ENCODE results near the gene CRYBG1. TPM values are rescaled to one million over a fixed set of nuclear protein-coding genes. Genes with fewer than 3 reads are reported as not detected.
A peak's percentile ranks its signal among the peaks of the same experiment; 100 is the strongest.

Gene CRYBG1
- total RNA-seq, 1 experiment from 2014 or later = 10.7 TPM

DNA sequence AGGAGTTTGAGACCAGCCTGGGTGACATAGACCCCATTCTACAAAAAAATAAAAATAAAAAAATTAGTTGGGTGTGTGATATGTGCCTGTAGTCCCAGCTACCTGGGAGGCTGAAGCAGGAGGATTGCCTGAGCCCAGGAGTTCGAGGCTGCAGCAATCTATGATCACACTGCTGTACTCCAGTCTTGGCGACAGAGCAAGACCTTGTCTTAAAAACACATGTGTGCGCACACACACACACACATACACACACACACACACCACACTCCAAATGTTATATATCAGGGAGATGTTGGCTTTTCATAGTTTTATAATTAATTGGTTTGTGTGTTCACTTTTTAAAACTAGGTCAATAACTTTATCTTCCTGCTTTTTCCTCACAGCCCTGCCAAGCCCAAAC lies 158.2 kb downstream of the CRYBG1 start:
- Histone ChIP-seq H2AFZ (ENCODE audit: low read depth, low read length, poor library complexity, severe bottlenecking) (no peak overlapping the region), H3K4me3 (replicated peaks in 1 of 2; ENCODE audit: low read depth in 1 of 2, low read length in 2 of 2) (no peak overlapping the region), H3K9me3 (ENCODE audit: control insufficient read depth in 1 of 2, insufficient read depth in 1 of 2, low read depth in 1 of 2, low read length in 2 of 2) (no peaks in the 10 kb centered on the region), H3K4me2 (ENCODE audit: low read length) (peak overlapping the region; percentile 60), H3K9ac (ENCODE audit: low read length) (0 out of 2 replicates have a peak overlapping the region, but pooled peaks have one; percentile 3), H3K27ac (ENCODE audit: low read depth, low read length) (no peak overlapping the region), H3K27me3 (ENCODE audit: insufficient read depth, low read length) (no peaks in the 10 kb centered on the region), H3K36me3 (ENCODE audit: control insufficient read depth in 1 of 2, insufficient read depth in 2 of 2, low read length in 2 of 2) (no peaks in the 10 kb centered on the region), H3K4me1 (ENCODE audit: control insufficient read depth in 1 of 2, insufficient read depth in 2 of 2, low read length in 2 of 2) (peaks cover 12 to 28% of the 10 kb centered on the region in 2 experiments), H3K9me2 (ENCODE audit: insufficient read depth) (no peaks in the 10 kb centered on the region), H3K79me2 (ENCODE audit: insufficient read depth, low read length) (no peaks in the 10 kb centered on the region), H4K20me1 (ENCODE audit: insufficient read depth) (no peaks in the 10 kb centered on the region)
- intact Hi-C loops (cut with micrococcal nuclease) = no loop called here
- ChIA-PET CTCF (no interaction called here), POLR2A (no interaction called here), RAD21 (ENCODE audit: low non-redundant PET in 1 of 2, low total read pairs in 2 of 2, uncharacterized antibody in 2 of 2, unreplicated experiment in 2 of 2) (no interaction called here)
- no TSS peak for BruUV-seq (replicated peaks)
- DNase-seq (ENCODE audit: low read depth, low spot score) = no peak
- no peak for TF ChIP-seq ZNF274 (IDR thresholded peaks at IDR 0.05; ENCODE audit: low read depth, low read length)
- TF ChIP-seq EZH2 (IDR thresholded peaks at IDR 0.05) = no peak
- TF ChIP-seq, protein P1, sequence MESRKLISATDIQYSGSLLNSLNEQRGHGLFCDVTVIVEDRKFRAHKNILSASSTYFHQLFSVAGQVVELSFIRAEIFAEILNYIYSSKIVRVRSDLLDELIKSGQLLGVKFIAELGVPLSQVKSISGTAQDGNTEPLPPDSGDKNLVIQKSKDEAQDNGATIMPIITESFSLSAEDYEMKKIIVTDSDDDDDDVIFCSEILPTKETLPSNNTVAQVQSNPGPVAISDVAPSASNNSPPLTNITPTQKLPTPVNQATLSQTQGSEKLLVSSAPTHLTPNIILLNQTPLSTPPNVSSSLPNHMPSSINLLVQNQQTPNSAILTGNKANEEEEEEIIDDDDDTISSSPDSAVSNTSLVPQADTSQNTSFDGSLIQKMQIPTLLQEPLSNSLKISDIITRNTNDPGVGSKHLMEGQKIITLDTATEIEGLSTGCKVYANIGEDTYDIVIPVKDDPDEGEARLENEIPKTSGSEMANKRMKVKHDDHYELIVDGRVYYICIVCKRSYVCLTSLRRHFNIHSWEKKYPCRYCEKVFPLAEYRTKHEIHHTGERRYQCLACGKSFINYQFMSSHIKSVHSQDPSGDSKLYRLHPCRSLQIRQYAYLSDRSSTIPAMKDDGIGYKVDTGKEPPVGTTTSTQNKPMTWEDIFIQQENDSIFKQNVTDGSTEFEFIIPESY (IDR thresholded peaks at IDR 0.05; ENCODE audit: extremely low read depth, insufficient replicate concordance, low read length) = no peak
- no peak for ATAC-seq

- Histone ChIP-seq H2AFZ (ENCODE audit: low read depth, low read length, poor library complexity, severe bottlenecking) (peak overlapping the region; percentile 3), H3K9ac (ENCODE audit: low read length) (peak overlapping the region; percentile 3; the same call in 1 of the 2 replicates), H3K27ac (ENCODE audit: low read depth, low read length) (no peak overlapping the region; the same call in 1 of the 2 replicates), H3K4me3 (replicated peaks in 1 of 2; ENCODE audit: low read depth in 1 of 2, low read length in 2 of 2) (peak overlapping the region in 1 of 2 experiments; percentile 9; a peak in 1 of 4 replicates), H4K20me1 (ENCODE audit: insufficient read depth) (no peaks in the 10 kb centered on the region), H3K36me3 (ENCODE audit: control insufficient read depth in 1 of 2, insufficient read depth in 2 of 2, low read length in 2 of 2) (no peaks in the 10 kb centered on the region), H3K4me1 (ENCODE audit: control insufficient read depth in 1 of 2, insufficient read depth in 2 of 2, low read length in 2 of 2) (peaks cover 12 to 28% of the 10 kb centered on the region in 2 experiments), H3K9me2 (ENCODE audit: insufficient read depth) (no peaks in the 10 kb centered on the region), H3K9me3 (ENCODE audit: control insufficient read depth in 1 of 2, insufficient read depth in 1 of 2, low read depth in 1 of 2, low read length in 2 of 2) (no peaks in the 10 kb centered on the region), H3K27me3 (ENCODE audit: insufficient read depth, low read length) (no peaks in the 10 kb centered on the region), H3K79me2 (ENCODE audit: insufficient read depth, low read length) (no peaks in the 10 kb centered on the region), H3K4me2 (ENCODE audit: low read length) (peak overlapping the region; percentile 60)
- intact Hi-C loops (cut with micrococcal nuclease) = no loop called here
- DNase-seq (ENCODE audit: low read depth, low spot score) (peak; percentile 42), ATAC-seq (peak; percentile 90)
- ChIA-PET RAD21 (ENCODE audit: low non-redundant PET in 1 of 2, low total read pairs in 2 of 2, uncharacterized antibody in 2 of 2, unreplicated experiment in 2 of 2) (no interaction called here), CTCF (no interaction called here), POLR2A (no interaction called here)
- no TSS peak for BruUV-seq (replicated peaks)
- TF ChIP-seq SIN3A (IDR thresholded peaks at IDR 0.05; ENCODE audit: low read depth) = no peak
- no peak; the same call in 1 of the 2 replicates for TF ChIP-seq CBX3 (IDR thresholded peaks at IDR 0.05; ENCODE audit: low read depth)
- TF ChIP-seq ATF3 (IDR thresholded peaks at IDR 0.05) = no peak
- TF ChIP-seq CTCF (IDR thresholded peaks at IDR 0.05 in 2 of 3, conservative IDR thresholded peaks at IDR 0.05 in 1 of 3; ENCODE audit: borderline replicate concordance in 1 of 3, insufficient read depth in 1 of 3, low read depth in 2 of 3, low read length in 2 of 3) = no peak
- TF ChIP-seq YY1 (IDR thresholded peaks at IDR 0.05; ENCODE audit: extremely low read depth, insufficient replicate concordance, low read depth, low read length) = peak; percentile 22
- no peak for TF ChIP-seq ZFX (IDR thresholded peaks at IDR 0.05)
- no peak for TF ChIP-seq EZH2phosphoT487 (IDR thresholded peaks at IDR 0.05; ENCODE audit: borderline replicate concordance)
- no peak for TF ChIP-seq SRF (IDR thresholded peaks at IDR 0.05; ENCODE audit: low read depth)
- no peak for TF ChIP-seq CEBPB (IDR thresholded peaks at IDR 0.05; ENCODE audit: low read depth)
- TF ChIP-seq POLR2A (IDR thresholded peaks at IDR 0.05; ENCODE audit: borderline replicate concordance, extremely low read depth, insufficient read depth, insufficient read length) = no peak
- TF ChIP-seq ZNF274 (IDR thresholded peaks at IDR 0.05; ENCODE audit: low read depth, low read length) = no peak
- no peak for TF ChIP-seq ELF1 (IDR thresholded peaks at IDR 0.05; ENCODE audit: borderline replicate concordance, low read depth)
- no peak; the same call in 1 of the 2 replicates for TF ChIP-seq POLR2AphosphoS5 (IDR thresholded peaks at IDR 0.05; ENCODE audit: low read depth, low read length)
- peak; percentile 79 for TF ChIP-seq JUND (IDR thresholded peaks at IDR 0.05)
These were observed 159.2 kb downstream of the CRYBG1 start for GRCh38 chr6:106519460-106520394.

Data from HCT116 (cell line).